Testis (tissue), 3 donors: ENCODE data around the gene FPGT. TPM values are rescaled to one million over a fixed set of nuclear protein-coding genes. Genes with fewer than 3 reads are reported as not detected.

Experiments used
- DNase-seq: peaks from one replicate; pipeline ENCODE4 v3.0.0-alpha.2; 2019
- H3K27ac ChIP-seq, 2 donors: fragments of 200-600 bp; sonication (generic); one replicate each; pipeline ENCODE4 v1.5.1; 2019
- H3K27me3 ChIP-seq: fragments of 200-600 bp; sonication (generic); one replicate; pipeline ENCODE4 v1.5.1; 2019
- H3K36me3 ChIP-seq: fragments of 200-600 bp; sonication (generic); one replicate; pipeline ENCODE4 v1.5.1; 2017; ENCODE audit warnings: low read depth; ENCODE audit errors: missing control alignments
- H3K4me1 ChIP-seq: fragments of 200-600 bp; sonication (generic); one replicate; pipeline ENCODE4 v1.5.1; 2019
- H3K4me3 ChIP-seq, 2 donors: fragments of 200-600 bp; sonication (generic); one replicate each; pipeline ENCODE4 v1.5.1; 2017 to 2019
- H3K9me3 ChIP-seq: fragments of 200-600 bp; sonication (generic); one replicate; pipeline ENCODE4 v1.5.1; 2017
- POLR2A ChIP-seq: fragments of 450-650 bp; IDR thresholded peaks from one replicate; pipeline ENCODE4 v1.6.1; 2017; ENCODE audit warnings: antibody characterized with exemption, mild to moderate bottlenecking, moderate library complexity
- WGBS, 2 donors: methylation state at CpG; one replicate each; pipeline ENCODE4 v1.1.5; 2018; 5-methylcytosine and 5-hydroxymethylcytosine counted together
- intact Hi-C: fragments of 100-400 bp; cut with DNase I; formaldehyde crosslinking; loops from one replicate; pipeline ENCODE4 v1.15.1; 2023; ENCODE audit warnings: low total_unique reads
- polyA plus RNA-seq: library from polyadenylated mRNA; stranded (reverse); fragments of 350-450 nt; fragmentation: Illumina TruSeq; extraction: RNeasy Lipid Tissue Mini Kit (QIAGEN cat#74804); gene quantifications from one replicate; pipeline ENCODE4 v1.2.3, GENCODE V29; 2014; ENCODE audit warnings: low read depth, low replicate concordance; ENCODE audit not compliant: insufficient read depth
- total RNA-seq, 2 donors: library from RNA; depleted of rRNA; stranded (reverse); fragments of >200 nt; gene quantifications; one replicate each; pipeline ENCODE4 v1.2.3, GENCODE V29; 2016
- TF ChIP-seq, protein P1 (sequence below), 3 experiments: fragments of 450-650 bp in 2 of 3; fragments of 200-600 bp in 1 of 3; sonication (generic) in 1 of 3; IDR thresholded peaks; one replicate each; pipeline ENCODE4 v1.5.1; 2016 to 2019; ENCODE audit warnings: antibody characterized with exemption in 3 of 3, mild to moderate bottlenecking in 2 of 3, moderate library complexity in 1 of 3

FPGT gene
- total and polyA plus RNA-seq, 3 donors from 2014 or later = 12.1 to 19.8 (median 17.9) TPM

DNA sequence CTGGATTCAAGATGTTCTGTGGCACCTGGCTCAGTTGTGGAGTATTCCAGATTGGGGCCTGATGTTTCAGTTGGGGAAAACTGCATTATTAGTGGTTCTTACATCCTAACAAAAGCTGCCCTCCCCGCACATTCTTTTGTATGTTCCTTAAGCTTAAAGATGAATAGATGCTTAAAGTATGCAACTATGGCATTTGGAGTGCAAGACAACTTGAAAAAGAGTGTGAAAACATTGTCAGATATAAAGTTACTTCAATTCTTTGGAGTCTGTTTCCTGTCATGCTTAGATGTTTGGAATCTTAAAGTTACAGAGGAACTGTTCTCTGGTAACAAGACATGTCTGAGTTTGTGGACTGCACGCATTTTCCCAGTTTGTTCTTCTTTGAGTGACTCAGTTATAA is 7.2 kb downstream of the FPGT start:
- intact Hi-C loops = no loop called here
- DNase-seq = no peak
- no peak overlapping the region for H3K4me3 ChIP-seq
- no peaks in the 10 kb centered on the region for H3K9me3 ChIP-seq
- no peak for TF ChIP-seq POLR2A
- no peaks in the 10 kb centered on the region for H3K27me3 ChIP-seq
- H3K4me1 ChIP-seq = no peaks in the 10 kb centered on the region
- WGBS, 2 donors = 88 to 91% methylated on average over 2 of the region's 2 CpGs
- no peaks in the 10 kb centered on the region for H3K36me3 ChIP-seq
- H3K27ac ChIP-seq = no peak overlapping the region

DNA sequence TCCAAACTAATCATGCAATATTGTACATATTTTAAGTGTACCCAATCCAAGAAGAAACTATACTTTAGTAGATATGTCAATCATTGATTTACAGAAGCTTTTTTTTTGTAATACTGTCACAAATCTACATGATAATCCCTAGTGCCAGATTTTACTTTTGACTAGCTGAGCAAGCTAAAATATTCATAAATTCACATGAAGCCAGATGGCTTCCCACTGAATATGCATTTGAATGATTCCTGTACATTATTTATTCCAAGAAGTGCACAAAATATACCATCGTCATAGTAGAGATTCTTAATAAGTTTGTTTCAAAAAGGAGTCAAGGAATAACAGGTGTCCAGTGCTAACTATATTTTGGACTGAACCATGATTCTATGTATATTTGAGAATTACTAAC is 17.2 kb downstream of the FPGT start:
- no peak for TF ChIP-seq POLR2A
- TF ChIP-seq, protein P1, sequence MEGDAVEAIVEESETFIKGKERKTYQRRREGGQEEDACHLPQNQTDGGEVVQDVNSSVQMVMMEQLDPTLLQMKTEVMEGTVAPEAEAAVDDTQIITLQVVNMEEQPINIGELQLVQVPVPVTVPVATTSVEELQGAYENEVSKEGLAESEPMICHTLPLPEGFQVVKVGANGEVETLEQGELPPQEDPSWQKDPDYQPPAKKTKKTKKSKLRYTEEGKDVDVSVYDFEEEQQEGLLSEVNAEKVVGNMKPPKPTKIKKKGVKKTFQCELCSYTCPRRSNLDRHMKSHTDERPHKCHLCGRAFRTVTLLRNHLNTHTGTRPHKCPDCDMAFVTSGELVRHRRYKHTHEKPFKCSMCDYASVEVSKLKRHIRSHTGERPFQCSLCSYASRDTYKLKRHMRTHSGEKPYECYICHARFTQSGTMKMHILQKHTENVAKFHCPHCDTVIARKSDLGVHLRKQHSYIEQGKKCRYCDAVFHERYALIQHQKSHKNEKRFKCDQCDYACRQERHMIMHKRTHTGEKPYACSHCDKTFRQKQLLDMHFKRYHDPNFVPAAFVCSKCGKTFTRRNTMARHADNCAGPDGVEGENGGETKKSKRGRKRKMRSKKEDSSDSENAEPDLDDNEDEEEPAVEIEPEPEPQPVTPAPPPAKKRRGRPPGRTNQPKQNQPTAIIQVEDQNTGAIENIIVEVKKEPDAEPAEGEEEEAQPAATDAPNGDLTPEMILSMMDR (IDR thresholded peaks at IDR 0.05) = no peak
- no peaks in the 10 kb centered on the region for H3K27me3 ChIP-seq
- DNase-seq = no peak
- H3K36me3 ChIP-seq = no peaks in the 10 kb centered on the region
- 90 to 94% methylated on average over 1 of the region's 1 CpG for WGBS, 2 donors
- no peak overlapping the region for H3K4me3 ChIP-seq
- no peaks in the 10 kb centered on the region for H3K9me3 ChIP-seq
- H3K27ac ChIP-seq = no peak overlapping the region
- intact Hi-C loops = no loop called here
- no peaks in the 10 kb centered on the region for H3K4me1 ChIP-seq

DNA sequence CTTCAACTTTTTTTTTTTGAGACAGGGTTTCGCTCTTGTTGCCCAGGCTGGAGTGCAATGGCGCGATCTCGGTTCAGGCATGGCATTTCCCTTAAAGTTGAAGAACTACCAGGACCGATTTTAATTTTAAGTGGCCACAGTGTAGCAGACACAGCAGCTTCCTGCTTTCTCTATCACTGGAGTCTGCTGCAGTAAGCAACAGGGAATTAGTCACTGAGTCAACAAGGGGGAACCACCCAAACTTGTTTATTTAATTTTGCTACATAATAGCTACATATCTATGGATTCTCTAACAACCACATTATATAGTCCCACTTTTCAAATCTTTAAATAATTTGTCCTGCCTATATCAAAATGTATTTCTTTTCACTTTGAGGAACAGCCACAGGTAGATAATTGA is 24.7 kb downstream of the FPGT start:
- H3K4me3 ChIP-seq = no peak overlapping the region
- WGBS, 2 donors = 95 to 98% methylated on average over 5 of the region's 5 CpGs
- no peaks in the 10 kb centered on the region for H3K36me3 ChIP-seq
- H3K27me3 ChIP-seq = no peaks in the 10 kb centered on the region
- intact Hi-C loops = no loop called here
- no peaks in the 10 kb centered on the region for H3K4me1 ChIP-seq
- no peak for TF ChIP-seq POLR2A
- TF ChIP-seq, protein P1 (IDR thresholded peaks at IDR 0.05) = no peak
- H3K9me3 ChIP-seq = no peaks in the 10 kb centered on the region
- H3K27ac ChIP-seq = no peak overlapping the region
- no peak for DNase-seq

DNA sequence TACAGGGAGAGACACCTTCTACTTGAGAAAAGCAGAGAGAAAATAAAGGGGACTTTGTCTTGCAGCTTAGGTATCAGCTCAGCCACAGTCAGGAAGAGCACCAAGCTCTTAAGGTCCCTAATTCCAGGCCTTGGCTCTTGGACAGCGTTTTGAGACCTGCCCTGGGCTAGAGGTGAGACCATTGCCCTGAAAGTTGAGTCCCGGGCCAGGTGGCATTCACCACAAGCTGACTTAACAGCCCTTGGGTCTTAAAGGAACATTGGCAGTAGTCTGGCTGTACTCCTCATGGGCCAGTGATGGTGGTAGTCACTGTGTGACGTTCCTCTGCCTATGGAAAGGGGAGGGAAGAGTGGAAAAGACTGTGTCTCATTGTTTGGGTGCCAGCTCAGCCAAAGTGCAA is 25.4 kb downstream of the FPGT start:
- whole genome bisulfite sequencing, 2 donors = 87% methylated on average over 3 of the region's 3 CpGs
- Histone ChIP-seq H3K27ac (no peak overlapping the region), H3K4me1 (no peaks in the 10 kb centered on the region), H3K36me3 (no peaks in the 10 kb centered on the region), H3K9me3 (no peaks in the 10 kb centered on the region), H3K27me3 (no peaks in the 10 kb centered on the region), H3K4me3 (no peak overlapping the region)
- intact Hi-C loops = no loop called here
- TF ChIP-seq, protein P1 (IDR thresholded peaks at IDR 0.05) = no peak
- TF ChIP-seq POLR2A = no peak
- no peak for DNase-seq

DNA sequence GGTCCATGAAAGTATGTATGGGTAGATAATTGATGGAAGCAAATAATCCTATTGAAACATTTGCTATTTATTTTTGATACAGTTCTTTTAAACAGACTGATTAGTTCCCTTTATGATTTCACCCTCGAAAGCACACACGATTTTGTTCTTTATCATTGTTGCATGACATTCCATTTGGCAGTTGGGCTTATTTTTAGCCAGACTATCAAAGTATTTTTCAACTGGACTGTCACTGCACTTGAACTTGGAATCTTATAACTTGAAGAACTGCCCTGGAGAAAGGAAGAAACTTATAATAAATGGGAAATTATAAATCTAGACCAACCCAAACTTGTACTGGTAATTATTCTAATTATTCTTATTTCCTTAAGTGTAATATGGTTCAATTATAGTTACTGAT is 37.1 kb downstream of the FPGT start, which contains the start of gene TNNI3K:
Gene TNNI3K (plus strand): TSS at position 235 of the 400 bp plus-strand sequence. CDS start 65 bp downstream, at position 300.
- 61 to 65% methylated on average over 2 of the region's 2 CpGs for WGBS, 2 donors
- intact Hi-C loops = no loop called here
- TF ChIP-seq POLR2A = no peak
- TF ChIP-seq, protein P1 (IDR thresholded peaks at IDR 0.05) = no peak
- Histone ChIP-seq H3K27ac (no peak within 1 kb of the TSS), H3K27me3 (no peaks in the 10 kb centered on the region), H3K4me3 (no peak within 1 kb of the TSS), H3K9me3 (no peaks in the 10 kb centered on the region), H3K36me3 (no peaks in the 10 kb centered on the region), H3K4me1 (no peaks in the 10 kb centered on the region)
- no peak for DNase-seq
